ENCODE data around the gene COL18A1. TPM values are rescaled to one million over a fixed set of nuclear protein-coding genes. Genes with fewer than 3 reads are reported as not detected.

COL18A1 gene
- total and polyA plus RNA-seq, 2 of the 8 experiments (the other 6 are each of a cell fraction or from before 2014, with no cell fraction given): 145 to 201 TPM

DNA sequence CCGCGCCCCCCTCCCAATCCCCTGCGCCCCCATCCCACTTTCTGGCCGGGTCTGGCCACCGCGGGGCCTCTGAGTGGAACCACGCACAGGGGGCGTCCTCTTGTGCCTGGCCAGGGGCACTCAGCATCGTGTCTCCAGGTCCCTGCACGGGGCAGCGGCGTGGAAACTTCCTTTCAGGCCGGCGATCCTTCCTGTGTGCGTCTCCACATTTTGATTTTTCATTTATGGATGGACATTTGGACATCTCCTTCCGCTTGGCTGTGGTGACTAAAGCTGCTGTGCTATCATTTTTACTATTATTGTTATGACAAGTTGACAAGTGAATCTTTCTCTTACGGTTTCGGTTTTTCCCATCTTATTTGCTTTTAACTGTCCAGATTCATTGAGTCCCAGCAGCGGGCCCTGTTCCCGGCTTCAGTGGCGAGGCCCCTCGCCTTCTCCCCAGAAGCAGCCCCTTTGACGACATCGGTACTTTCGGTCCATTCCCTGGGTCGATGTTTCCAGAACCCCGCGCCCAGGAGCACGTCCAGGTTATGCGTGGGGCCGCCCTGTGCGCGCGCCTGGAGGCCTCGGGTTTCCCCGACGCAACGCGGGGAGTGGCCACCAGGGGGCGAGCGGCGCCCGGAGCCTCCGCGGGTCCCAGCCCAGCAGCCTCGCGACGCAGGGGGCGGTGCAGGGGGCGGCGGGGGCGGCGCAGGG, 149.7 kb downstream of the COL18A1 start:
- H3K4me3 ChIP-seq (ENCODE audit: extremely low read depth in 1 of 4, insufficient read depth in 2 of 4, low read depth in 3 of 4, low read length in 4 of 4): peak overlapping the region; percentile 15 to 62 (median 48); a peak in 7 of 8 replicates
- H3K56ac ChIP-seq (replicated peaks; ENCODE audit: insufficient read length, low read depth, low read length): no peak overlapping the region
- no peak overlapping the region for H4K8ac ChIP-seq (ENCODE audit: extremely low read depth, insufficient read depth, low read length)
- no peak for FAIRE-seq
- no peaks in the 10 kb centered on the region for H3K9me3 ChIP-seq (ENCODE audit: insufficient read depth in 2 of 2, low read depth in 1 of 2, low read length in 1 of 2)
- no peaks in the 10 kb centered on the region for H3K36me3 ChIP-seq (ENCODE audit: control insufficient read depth in 2 of 4, insufficient read depth in 4 of 4, low read length in 3 of 4)
- H4K5ac ChIP-seq (ENCODE audit: insufficient read length, low read depth, low read length): no peak overlapping the region
- no peak overlapping the region for H3K9ac ChIP-seq (replicated peaks in 1 of 4; ENCODE audit: extremely low read depth in 1 of 4, low read depth in 3 of 4, low read length in 3 of 4)
- H3K27ac ChIP-seq (ENCODE audit: low read depth, low read length): no peak overlapping the region
- H2BK15ac ChIP-seq (ENCODE audit: low read length): no peak overlapping the region
- H4K20me1 ChIP-seq (replicated peaks in 1 of 2; ENCODE audit: control insufficient read depth in 1 of 2, insufficient read depth in 2 of 2, low read length in 2 of 2): peaks cover 0 to 2% of the 10 kb centered on the region in 2 experiments
- H3K79me2 ChIP-seq (ENCODE audit: control insufficient read depth in 1 of 2, insufficient read depth in 2 of 2, low read length in 2 of 2): no peaks in the 10 kb centered on the region
- no peak overlapping the region for H2AK5ac ChIP-seq (ENCODE audit: low read depth, low read length)
- H2BK20ac ChIP-seq (ENCODE audit: low read length): no peak overlapping the region
- no peak overlapping the region; the same call in 1 of the 2 replicates for H2AFZ ChIP-seq (ENCODE audit: low read length)
- H3K4me2 ChIP-seq (ENCODE audit: insufficient read depth in 1 of 2, low read depth in 2 of 2, low read length in 2 of 2): peak overlapping the region; percentile 46 to 68
- H3K23ac ChIP-seq (ENCODE audit: insufficient read length): no peak overlapping the region
- no peak overlapping the region for H2BK5ac ChIP-seq (ENCODE audit: low read depth, low read length)
- CTCF ChIA-PET (ENCODE audit: partially characterized antibody): interaction anchor here (3.1 kb wide), 1 partner anchor 266 kb away, joined by 20 read pairs; no protein-coding TSS in a partner anchor
- peaks cover 4% of the 10 kb centered on the region; the same call in 1 of the 2 replicates for H3K23me2 ChIP-seq (ENCODE audit: low read depth, low read length)
- POLR2A ChIA-PET (ENCODE audit: partially characterized antibody): no interaction called here
- H3K27me3 ChIP-seq (replicated peaks in 1 of 4; ENCODE audit: control insufficient read depth in 3 of 4, extremely low read depth in 1 of 4, insufficient read depth in 3 of 4, low read length in 3 of 4): no peaks in the 10 kb centered on the region; a peak in 1 of 7 replicates
- peak in 1 of 2 experiments; percentile 94 for DNase-seq (ENCODE audit: low read depth in 1 of 2, low spot score in 2 of 2)
- peaks cover 0 to 9% (median 1%) of the 10 kb centered on the region in 4 experiments; a peak in 4 of 7 replicates for H3K4me1 ChIP-seq (replicated peaks in 1 of 4; ENCODE audit: control insufficient read depth in 3 of 4, insufficient read depth in 4 of 4, low read length in 3 of 4)
- WGBS, 2 experiments (ENCODE audit: extremely low coverage in 1 of 2, insufficient coverage in 1 of 2, insufficient read length in 1 of 2, insufficient replicate concordance in 2 of 2, low coverage in 1 of 2, low lambda C conversion rate in 2 of 2, missing lambda C conversion rate in 1 of 2): 16% methylated on average over 26 of the region's 53 CpGs; no CpG with 5 or more reads in 1 of the 2 experiments
- H2BK120ac ChIP-seq (replicated peaks; ENCODE audit: low read depth, low read length): no peak overlapping the region
- H3K18ac ChIP-seq (ENCODE audit: extremely low read depth, low read length): no peak overlapping the region
- H3K79me1 ChIP-seq (ENCODE audit: low read depth, low read length): no peaks in the 10 kb centered on the region
- no peak overlapping the region for H4K91ac ChIP-seq (replicated peaks; ENCODE audit: insufficient read length, low read length)
- H3K14ac ChIP-seq (ENCODE audit: insufficient read length): no peak overlapping the region
- H2BK12ac ChIP-seq (ENCODE audit: low read depth, low read length): no peak overlapping the region
- H3K4ac ChIP-seq (replicated peaks; ENCODE audit: insufficient read length, low read depth, low read length): no peak overlapping the region
- TF ChIP-seq SIN3A (conservative IDR thresholded peaks at IDR 0.05 in 1 of 2, IDR thresholded peaks at IDR 0.05 in 1 of 2; ENCODE audit: low read depth in 1 of 2, low read length in 2 of 2) (0 out of 4 replicates have a peak, but pooled peaks of 1 of the 2 experiments have one; percentile 26), CTBP2 (IDR thresholded peaks at IDR 0.05; ENCODE audit: borderline replicate concordance, insufficient read depth, insufficient read length, low read length) (no peak), SAP30 (IDR thresholded peaks at IDR 0.05; ENCODE audit: insufficient read depth, insufficient replicate concordance, low read length) (no peak), EP300 (IDR thresholded peaks at IDR 0.05; ENCODE audit: borderline replicate concordance in 1 of 2, low read depth in 2 of 2, low read length in 2 of 2) (no peak), BACH1 (IDR thresholded peaks at IDR 0.05; ENCODE audit: low read length) (no peak), RNF2 (IDR thresholded peaks at IDR 0.05; ENCODE audit: borderline replicate concordance, low read depth, low read length, missing control alignments, poor library complexity, severe bottlenecking) (no peak), NRF1 (IDR thresholded peaks at IDR 0.05; ENCODE audit: low read depth, low read length) (no peak), RAD21 (IDR thresholded peaks at IDR 0.05 in 1 of 2, conservative IDR thresholded peaks at IDR 0.05 in 1 of 2; ENCODE audit: low read depth in 2 of 2, low read length in 2 of 2) (peak; percentile 55 to 67), SUZ12 (IDR thresholded peaks at IDR 0.05; ENCODE audit: low read length) (no peak), CREB1 (IDR thresholded peaks at IDR 0.05) (peak; percentile 48)

All from H1 (cell line).